Fibroblast of upper back skin (primary cell): ENCODE data around the gene CASP10.

Experiments used
- DNase-seq: peaks from one replicate; pipeline ENCODE4 v3.0.0-alpha.2; 2013

Gene CASP10

DNA sequence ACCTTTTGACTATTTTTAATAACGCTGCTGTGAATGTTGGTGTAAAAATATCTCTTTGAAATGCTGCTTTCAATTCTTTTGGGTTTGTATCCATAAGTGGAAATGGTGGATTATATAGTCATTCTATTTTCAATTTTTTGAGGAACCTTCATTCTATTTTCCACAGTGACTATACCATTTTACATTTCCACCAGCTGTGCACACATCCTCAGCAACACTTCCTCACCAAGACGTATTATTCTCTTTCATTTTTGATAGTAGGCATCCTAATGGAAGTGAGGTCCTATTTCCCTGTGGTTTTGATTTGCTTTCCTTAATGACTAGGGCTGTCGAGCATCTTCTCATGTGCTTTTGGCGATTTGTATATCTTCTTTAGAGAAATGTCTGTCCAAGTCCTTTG lies 14.8 kb downstream of the CASP10 start:
- DNase-seq: no peak

GRCh38 chr2:201199847-201200246 lies 16.9 kb downstream of the CASP10 start:
- no peak for DNase-seq

DNA sequence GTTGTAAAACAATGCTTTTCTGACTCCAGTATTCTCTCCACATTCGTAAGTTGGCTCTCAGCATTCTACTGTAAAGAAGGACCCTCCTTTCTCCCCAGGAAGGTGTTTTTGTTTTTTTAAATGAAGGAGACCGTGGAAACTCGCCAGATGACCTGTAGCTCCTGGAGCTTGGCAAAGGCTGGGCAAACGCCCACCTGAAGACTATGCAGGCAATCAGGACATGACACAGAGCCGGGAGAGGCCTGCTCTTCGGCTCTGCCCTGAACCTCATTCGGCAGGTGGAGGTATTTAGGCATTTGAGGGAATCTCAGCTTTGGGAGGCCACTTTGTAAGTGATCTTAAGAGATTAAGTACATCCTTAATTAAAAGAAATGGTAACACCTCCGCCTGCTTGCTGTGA lies 17.4 kb downstream of the CASP10 start:
- DNase-seq: no peak

DNA sequence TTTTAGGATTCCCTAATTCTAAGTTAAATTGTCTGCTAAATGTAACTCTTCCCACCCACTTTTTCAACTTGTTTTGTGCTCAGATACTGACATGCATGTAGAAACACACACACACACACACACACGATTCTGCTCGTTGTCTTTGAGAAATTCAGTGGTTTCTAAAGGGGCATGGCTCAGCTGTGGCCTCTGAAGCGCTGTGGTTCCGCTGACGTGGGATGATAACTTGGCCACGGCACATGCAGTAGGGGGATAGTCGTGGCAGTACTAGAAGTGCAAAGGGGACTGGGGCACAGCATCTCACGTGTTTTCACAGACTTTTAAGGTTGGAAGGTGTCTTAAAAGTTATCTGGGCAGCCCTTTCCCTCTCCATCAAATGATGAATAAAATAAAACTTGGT lies 18.4 kb downstream of the CASP10 start:
- no peak for DNase-seq

DNA sequence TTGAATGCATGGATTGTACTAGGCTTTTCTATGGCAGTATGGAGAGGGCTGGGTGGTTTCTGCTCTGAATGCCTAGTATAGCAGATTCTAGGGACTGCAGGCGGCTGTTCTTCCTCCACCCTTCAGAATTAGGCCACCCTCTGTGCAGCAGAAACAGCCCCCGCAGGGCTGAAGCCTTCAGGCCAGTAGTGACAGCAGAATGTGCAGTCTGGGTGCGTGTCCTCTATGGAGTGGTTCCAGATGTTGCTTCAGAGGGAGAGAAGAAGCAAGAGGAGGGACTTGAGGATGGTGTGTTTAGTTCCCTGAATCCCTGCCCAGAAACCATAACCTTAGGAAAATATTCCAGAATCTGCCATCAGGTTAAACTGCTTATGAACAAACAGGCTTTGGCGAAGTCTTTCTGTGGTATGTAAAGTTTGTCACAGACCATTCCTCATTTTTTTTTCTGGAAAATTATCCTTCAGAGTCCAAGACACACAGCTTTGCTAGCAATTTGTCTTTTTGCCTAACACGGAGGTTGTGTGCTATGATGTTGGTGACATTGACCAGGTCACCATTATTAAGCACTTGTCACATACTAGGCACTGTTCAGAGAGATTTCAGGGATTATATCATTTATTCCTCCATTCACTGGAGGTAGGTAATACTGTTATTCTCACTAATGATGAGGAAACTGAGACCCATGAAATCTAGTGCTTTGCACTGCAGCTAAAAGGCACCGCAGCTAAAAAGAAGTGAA lies 21.1 kb downstream of the CASP10 start:
- peak; percentile 54 for DNase-seq

DNA sequence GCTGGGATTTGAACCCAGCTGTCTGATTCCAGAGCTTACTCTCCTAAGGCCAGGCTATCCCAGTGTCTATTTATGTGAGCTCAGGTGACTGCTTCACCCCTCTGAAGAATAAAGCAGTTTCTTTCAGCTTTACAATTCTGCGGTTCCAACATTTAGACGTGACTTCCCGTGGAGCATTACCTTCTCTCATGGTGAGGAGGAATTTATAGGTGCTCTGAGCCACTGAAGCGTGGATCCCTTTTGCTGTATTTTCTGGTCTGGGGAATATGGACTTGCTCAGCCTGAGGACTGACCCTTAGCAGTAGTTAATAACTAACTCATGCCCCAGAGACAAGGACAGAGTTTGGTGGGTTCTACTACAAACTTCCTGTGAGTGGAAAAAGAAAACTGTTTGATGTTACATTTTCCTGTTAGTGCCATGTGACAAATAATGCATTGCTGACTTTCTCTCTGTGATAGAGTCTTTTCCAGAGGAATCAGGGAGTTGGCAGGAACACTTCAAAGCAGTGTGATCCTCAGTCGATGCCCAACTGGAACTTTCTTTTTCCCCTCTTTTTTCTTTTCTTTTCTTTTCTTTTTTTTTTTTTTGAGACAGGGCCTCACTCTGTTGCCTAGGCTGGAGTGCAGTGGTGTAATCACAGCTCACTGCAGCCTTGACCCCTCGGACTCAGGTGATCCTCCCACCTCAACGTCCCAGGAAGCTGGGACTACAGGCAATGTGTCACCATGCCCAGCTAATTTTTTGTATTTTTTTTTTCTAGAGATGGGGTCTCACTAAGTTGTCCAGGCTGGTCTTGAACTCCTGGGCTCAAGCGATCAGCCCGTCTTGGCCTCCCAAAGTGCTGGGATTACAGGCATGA lies 21.9 kb downstream of the CASP10 start:
- DNase-seq: no peak

DNA sequence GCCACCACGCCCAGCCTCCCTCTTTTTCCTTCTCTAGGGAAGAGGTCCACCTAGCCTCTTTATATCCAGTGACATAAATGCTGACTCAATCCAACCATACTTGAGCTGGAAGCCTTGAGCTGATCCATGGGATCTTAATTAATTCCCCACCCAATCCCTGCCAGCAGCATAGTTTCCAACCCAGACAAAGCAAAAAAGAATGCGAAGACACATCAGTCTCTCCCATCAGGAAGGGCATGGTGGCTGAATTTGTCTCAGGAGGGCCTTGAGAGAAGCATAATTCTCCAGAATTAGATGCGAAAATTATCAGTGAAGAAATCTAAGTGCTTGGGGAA lies 22.5 kb downstream of the CASP10 start:
- DNase-seq: peak; percentile 38

DNA sequence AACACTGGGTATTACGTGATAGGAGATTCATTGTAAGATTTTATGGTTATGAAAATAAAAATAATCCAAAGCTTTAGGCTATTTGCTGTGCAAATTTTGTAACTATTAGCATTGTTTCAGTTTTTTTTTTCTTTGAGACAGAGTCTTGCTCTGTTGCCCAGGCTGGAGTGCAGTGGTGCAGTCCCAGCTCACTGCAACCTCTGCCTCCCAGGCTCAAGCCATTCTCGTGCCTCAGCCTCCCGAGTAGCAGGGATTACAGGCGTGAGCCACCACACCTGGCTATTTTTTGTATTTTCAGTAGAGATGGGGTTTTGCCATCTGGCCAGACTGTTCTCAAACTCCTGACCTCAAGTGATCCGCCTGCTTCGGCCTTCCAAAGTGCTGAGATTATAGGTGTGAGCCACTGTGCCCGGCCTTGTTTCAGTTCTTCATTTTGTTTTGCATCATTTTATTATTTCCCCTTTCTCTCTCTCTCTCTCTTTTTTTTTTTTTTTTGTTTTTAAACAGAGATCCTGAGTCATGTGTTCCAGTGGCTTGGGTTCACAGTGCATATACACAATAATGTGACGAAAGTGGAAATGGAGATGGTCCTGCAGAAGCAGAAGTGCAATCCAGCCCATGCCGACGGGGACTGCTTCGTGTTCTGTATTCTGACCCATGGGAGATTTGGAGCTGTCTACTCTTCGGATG lies 25.8 kb downstream of the CASP10 start:
- DNase-seq: no peak

GRCh38 chr2:201215963-201216362 lies 33.0 kb downstream of the CASP10 start:
- no peak for DNase-seq

- DNase-seq: no peak
These were observed 34.0 kb downstream of the CASP10 start for GRCh38 chr2:201216918-201217317.

GRCh38 chr2:201218780-201219179 lies 35.8 kb downstream of the CASP10 start:
- no peak for DNase-seq

DNA sequence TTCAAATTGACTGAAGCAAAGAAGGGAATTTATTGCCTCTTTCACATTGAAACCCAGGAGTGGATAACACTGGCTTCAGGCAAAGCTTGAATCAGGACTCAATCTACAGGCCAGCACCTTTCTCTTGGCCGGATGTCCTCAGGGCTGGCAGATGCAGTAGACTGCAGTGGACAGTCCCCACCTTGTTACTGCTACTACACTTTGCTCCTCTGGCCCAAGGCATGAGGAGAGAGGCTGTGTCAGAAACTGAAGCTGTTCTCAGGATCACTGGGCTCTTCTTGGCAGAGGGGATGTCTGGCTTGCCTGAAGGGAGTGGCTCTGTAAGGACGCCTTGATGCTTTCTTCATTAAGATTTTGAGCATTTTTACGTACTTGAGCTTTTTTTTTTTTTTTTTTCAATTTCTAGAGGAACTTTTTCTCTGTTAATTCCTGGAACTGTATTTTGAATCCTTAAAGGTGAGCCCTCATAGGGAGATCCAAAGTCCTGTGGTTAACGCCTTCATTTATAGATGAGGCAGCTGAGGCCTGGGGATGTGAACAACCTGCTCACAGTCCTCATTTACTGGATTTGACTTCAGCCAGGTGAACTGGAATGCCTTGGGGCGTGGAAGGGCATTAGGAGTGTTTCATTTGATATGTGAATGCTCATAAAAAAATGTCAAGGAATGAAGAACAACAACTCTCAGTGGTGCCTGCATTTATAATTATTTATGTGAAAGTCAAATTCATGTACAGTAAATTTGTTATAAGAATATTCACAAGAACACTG lies 36.6 kb downstream of the CASP10 start:
- no peak for DNase-seq

DNA sequence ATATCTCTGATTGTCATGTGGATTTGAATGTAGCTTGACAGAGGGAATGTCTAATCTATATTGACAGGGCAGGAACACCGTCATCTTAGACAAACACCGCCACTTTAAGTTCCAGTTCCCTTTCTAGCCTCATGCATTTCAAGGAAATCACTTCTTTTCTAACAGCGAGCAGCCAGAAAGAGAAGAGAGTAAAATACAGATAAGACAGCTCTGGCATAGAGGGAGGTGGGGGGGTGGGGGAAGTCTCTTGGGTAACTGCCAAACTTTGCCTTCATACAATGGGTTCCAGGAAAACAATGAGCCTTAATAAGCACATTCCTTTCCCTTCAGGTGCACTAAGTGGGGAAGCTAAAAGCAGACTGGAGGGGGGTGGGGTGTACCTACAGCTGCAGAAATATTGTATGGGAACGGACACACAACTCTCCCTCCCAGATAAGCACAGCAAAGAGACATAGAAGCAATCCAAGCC lies 37.2 kb downstream of the CASP10 start:
- no peak for DNase-seq

DNA sequence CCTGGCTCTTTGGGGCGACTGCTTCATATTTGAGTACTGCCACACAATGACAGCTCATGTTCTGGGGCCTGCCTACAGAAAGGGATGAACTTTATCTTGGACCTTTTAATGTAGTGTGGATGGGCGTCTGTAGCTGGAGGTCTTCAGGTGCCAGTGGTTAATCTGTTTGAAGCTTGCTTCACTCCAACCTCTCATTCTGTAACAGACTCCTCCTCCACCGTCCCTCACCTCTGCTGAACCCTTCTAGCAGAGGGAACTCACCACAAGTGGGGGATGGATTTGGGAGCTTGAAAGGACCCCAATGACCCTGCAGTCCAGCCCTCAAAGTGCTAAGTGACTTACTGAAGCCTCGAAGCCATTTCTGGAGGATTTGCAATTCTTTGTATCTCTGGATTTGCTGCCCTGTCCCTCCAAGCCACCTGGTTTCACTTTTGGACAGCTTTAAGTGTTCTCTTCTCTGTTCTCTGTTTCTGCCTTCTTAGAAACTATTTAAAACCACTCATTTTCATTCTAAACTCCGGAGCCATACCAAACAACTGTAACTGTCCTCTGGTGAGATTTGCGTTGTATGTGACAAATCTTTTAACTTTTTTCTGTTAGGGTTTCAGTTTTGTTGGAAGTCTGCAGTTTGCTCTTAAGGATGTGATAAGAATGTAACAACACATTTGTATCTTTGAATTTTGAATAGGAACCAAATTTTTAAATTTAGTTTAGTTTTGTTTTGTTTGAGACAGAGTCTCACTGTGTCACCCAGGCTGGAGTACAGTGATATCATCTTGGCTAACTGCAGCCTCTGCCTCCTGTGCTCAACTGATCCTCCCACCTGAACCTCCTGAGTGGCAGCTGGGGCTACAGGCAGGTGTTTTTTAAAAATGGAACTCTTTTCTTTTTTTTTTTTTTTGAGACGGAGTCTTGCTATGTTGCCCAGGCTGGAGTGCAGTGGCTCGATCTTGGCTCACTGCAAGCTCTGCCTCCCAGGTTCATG lies 40.4 kb downstream of the CASP10 start:
- DNase-seq: no peak

DNA sequence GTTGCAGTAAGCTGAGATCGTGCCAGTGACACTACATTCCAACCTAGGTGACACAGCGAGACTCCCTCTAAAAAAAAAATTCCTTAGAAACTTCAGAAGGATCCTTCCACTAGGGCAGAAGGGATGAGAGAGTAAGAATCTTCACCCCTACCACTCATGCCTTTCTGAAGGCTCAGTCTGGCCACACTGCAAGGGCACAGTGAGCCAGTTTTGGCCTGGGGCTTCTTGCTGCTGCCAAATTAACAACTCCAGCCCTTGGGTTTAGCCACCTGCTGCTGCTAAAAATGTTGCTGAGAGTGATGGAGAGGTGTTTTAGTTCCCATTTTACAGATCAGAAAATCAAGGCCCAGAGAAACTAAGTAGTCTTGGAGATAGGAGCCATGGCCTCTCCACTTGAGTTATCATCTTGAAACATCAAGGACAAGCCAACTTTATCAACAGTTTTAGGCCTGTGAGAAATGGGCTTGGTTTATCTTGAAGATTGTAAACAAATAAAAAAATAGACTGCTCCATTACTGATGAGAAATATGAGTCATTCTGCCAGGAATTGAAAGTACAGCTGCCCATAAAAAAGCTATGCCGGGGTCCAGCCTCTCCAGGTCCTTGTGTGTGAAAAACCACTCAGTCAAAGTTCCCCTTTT lies 45.5 kb downstream of the CASP10 start:
- DNase-seq: no peak

- no peak for DNase-seq
These were observed 46.0 kb downstream of the CASP10 start for GRCh38 chr2:201228912-201229290.

GRCh38 chr2:201231781-201232466 lies 49.0 kb downstream of the CASP10 start:
- peak; percentile 91 for DNase-seq

DNA sequence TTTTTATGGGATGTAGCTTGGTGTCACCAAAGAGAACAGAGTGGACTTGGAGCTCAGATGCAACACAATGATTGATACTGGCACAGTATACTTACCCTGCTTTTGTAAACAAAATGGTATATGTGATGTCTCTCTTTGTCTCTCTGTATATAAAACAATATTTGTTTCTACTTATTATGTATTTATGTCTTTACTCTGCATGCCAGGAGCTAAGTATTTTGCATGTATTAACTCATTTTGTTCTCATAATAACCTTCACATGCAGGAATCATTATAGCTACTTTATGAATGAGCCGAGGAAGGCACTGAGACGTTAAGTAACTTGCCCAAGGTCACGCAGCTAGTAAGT lies 49.5 kb downstream of the CASP10 start:
- no peak for DNase-seq

DNA sequence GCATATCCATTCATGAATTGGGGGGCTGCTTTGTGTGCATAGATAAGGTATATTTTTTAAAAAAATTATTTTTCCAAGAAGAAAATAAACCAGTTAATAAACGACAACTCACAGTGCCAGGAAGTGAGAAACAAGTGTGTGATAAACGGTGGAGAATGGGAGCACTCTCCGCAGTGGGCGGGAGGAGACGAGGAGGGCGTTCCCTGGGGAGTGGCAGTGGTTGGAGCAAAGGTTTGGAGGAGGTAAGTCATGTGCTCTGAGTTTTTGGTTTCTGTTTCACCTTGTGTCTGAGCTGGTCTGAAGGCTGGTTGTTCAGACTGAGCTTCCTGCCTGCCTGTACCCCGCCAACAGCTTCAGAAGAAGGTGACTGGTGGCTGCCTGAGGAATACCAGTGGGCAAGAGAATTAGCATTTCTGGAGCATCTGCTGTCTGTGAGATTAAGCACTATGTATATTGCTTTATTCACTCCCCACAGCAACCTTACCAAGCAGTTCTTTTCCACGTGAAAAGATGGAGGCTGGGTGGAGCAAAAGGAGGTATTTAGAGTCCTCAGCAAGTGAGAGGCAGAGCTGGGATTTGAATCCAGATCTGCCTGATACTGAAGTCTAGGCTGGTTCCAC lies 50.4 kb downstream of the CASP10 start:
- peak; percentile 26 for DNase-seq
